Measurements from ENCODE around the gene TFDP3.

- TF ChIP-seq, protein P1, sequence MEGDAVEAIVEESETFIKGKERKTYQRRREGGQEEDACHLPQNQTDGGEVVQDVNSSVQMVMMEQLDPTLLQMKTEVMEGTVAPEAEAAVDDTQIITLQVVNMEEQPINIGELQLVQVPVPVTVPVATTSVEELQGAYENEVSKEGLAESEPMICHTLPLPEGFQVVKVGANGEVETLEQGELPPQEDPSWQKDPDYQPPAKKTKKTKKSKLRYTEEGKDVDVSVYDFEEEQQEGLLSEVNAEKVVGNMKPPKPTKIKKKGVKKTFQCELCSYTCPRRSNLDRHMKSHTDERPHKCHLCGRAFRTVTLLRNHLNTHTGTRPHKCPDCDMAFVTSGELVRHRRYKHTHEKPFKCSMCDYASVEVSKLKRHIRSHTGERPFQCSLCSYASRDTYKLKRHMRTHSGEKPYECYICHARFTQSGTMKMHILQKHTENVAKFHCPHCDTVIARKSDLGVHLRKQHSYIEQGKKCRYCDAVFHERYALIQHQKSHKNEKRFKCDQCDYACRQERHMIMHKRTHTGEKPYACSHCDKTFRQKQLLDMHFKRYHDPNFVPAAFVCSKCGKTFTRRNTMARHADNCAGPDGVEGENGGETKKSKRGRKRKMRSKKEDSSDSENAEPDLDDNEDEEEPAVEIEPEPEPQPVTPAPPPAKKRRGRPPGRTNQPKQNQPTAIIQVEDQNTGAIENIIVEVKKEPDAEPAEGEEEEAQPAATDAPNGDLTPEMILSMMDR (conservative IDR thresholded peaks at IDR 0.05; ENCODE audit: low read depth, low read length), result 0 out of 2 replicates have a peak, but pooled peaks have one; percentile 8
- TF ChIP-seq MXI1 (IDR thresholded peaks at IDR 0.05; ENCODE audit: borderline replicate concordance, low read depth, low read length) (no peak), SMC3 (IDR thresholded peaks at IDR 0.05; ENCODE audit: low read depth, low read length) (no peak), RAD21 (IDR thresholded peaks at IDR 0.05; ENCODE audit: low read length) (no peak), POLR2A (IDR thresholded peaks at IDR 0.05; ENCODE audit: low read depth, low read length) (no peak), MAFK (IDR thresholded peaks at IDR 0.05; ENCODE audit: low read depth, low read length) (no peak)
These were observed 31.3 kb upstream of the TFDP3 start for GRCh38 chrX:133249266-133250058.

Measured in IMR-90 (cell line).